ENCODE results near the gene FGF22.

FGF22 gene

GRCh38 chr19:624433-625109, 15.1 kb upstream of the FGF22 start:
- TF ChIP-seq SIN3A (IDR thresholded peaks at IDR 0.05; ENCODE audit: borderline replicate concordance, insufficient read depth, low read length) (no peak), REST (IDR thresholded peaks at IDR 0.05; ENCODE audit: insufficient read depth in 1 of 2, low read depth in 2 of 2, low read length in 2 of 2) (no peak), POLR2AphosphoS5 (IDR thresholded peaks at IDR 0.05; ENCODE audit: low read depth, low read length) (no peak), TAF1 (IDR thresholded peaks at IDR 0.05; ENCODE audit: borderline replicate concordance, insufficient read depth, low read length) (no peak), FOXP2 (optimal IDR thresholded peaks at IDR 0.05; ENCODE audit: borderline replicate concordance, extremely low read depth, extremely low read length, insufficient read depth) (no peak)

- TF ChIP-seq POLR2AphosphoS5 (IDR thresholded peaks at IDR 0.05; ENCODE audit: low read depth, low read length): no peak
- no peak for TF ChIP-seq REST (IDR thresholded peaks at IDR 0.05; ENCODE audit: insufficient read depth in 1 of 2, low read depth in 2 of 2, low read length in 2 of 2)
- TF ChIP-seq SIN3A (IDR thresholded peaks at IDR 0.05; ENCODE audit: borderline replicate concordance, insufficient read depth, low read length): no peak
- TF ChIP-seq FOXP2 (optimal IDR thresholded peaks at IDR 0.05; ENCODE audit: borderline replicate concordance, extremely low read depth, extremely low read length, insufficient read depth): no peak
- no peak for TF ChIP-seq TAF1 (IDR thresholded peaks at IDR 0.05; ENCODE audit: borderline replicate concordance, insufficient read depth, low read length)
Measured at GRCh38 chr19:625257-625656, 14.4 kb upstream of the FGF22 start.

- no peak for TF ChIP-seq SIN3A (IDR thresholded peaks at IDR 0.05; ENCODE audit: borderline replicate concordance, insufficient read depth, low read length)
Measured at GRCh38 chr19:628168-628567, 11.5 kb upstream of the FGF22 start.

- TF ChIP-seq FOXP2 (optimal IDR thresholded peaks at IDR 0.05; ENCODE audit: borderline replicate concordance, extremely low read depth, extremely low read length, insufficient read depth) (no peak), TAF1 (IDR thresholded peaks at IDR 0.05; ENCODE audit: borderline replicate concordance, insufficient read depth, low read length) (no peak)
Measured at GRCh38 chr19:629961-630714, 9.5 kb upstream of the FGF22 start.

- TF ChIP-seq REST (IDR thresholded peaks at IDR 0.05; ENCODE audit: insufficient read depth in 1 of 2, low read depth in 2 of 2, low read length in 2 of 2) (no peak), TAF1 (IDR thresholded peaks at IDR 0.05; ENCODE audit: borderline replicate concordance, insufficient read depth, low read length) (0 out of 2 replicates have a peak, but pooled peaks have one; percentile 12), POLR2AphosphoS5 (IDR thresholded peaks at IDR 0.05; ENCODE audit: low read depth, low read length) (peak; percentile 57; the same call in 1 of the 2 replicates)
Measured at GRCh38 chr19:632579-633067, 7.1 kb upstream of the FGF22 start.

- TF ChIP-seq TAF1 (IDR thresholded peaks at IDR 0.05; ENCODE audit: borderline replicate concordance, insufficient read depth, low read length): 0 out of 2 replicates have a peak, but pooled peaks have one; percentile 35
- TF ChIP-seq POLR2AphosphoS5 (IDR thresholded peaks at IDR 0.05; ENCODE audit: low read depth, low read length): no peak
- peak; percentile 75 for TF ChIP-seq FOXP2 (optimal IDR thresholded peaks at IDR 0.05; ENCODE audit: borderline replicate concordance, extremely low read depth, extremely low read length, insufficient read depth)
Measured at GRCh38 chr19:633068-633785, 6.5 kb upstream of the FGF22 start, which contains the start of gene POLRMT. POLRMT (minus strand) TSS chr19:633537; CDS start chr19:633512, 25 bp downstream.
